ENCODE data around the gene PARD3. TPM values are rescaled to one million over a fixed set of nuclear protein-coding genes. Genes with fewer than 3 reads are reported as not detected.

The PARD3 gene
- total RNA-seq, 2 donors from 2014 or later, result 31.6 to 41.6 TPM

- no peaks in the 10 kb centered on the region for H3K27me3 ChIP-seq
- H3K4me3 ChIP-seq, result no peak overlapping the region
- peaks cover 8% of the 10 kb centered on the region for H3K36me3 ChIP-seq
- H3K9me3 ChIP-seq, result no peaks in the 10 kb centered on the region
- no peak for DNase-seq (ENCODE audit: low spot score)
- H3K4me1 ChIP-seq, result no peaks in the 10 kb centered on the region
- H3K27ac ChIP-seq, result no peak overlapping the region
- no peak for TF ChIP-seq CTCF (IDR thresholded peaks at IDR 0.05)
Measured at GRCh38 chr10:34384372-34384771, 430.7 kb downstream of the PARD3 start.

- Histone ChIP-seq H3K4me3 (no peak overlapping the region), H3K27me3 (no peaks in the 10 kb centered on the region), H3K36me3 (peaks cover 12% of the 10 kb centered on the region), H3K27ac (no peak overlapping the region), H3K9me3 (no peaks in the 10 kb centered on the region), H3K4me1 (no peaks in the 10 kb centered on the region)
- no peak for DNase-seq (ENCODE audit: low spot score)
- TF ChIP-seq CTCF (IDR thresholded peaks at IDR 0.05), result no peak
Measured at GRCh38 chr10:34382626-34383025, 432.5 kb downstream of the PARD3 start.

- H3K27me3 ChIP-seq, result no peaks in the 10 kb centered on the region
- no peaks in the 10 kb centered on the region for H3K9me3 ChIP-seq
- H3K4me1 ChIP-seq, result no peaks in the 10 kb centered on the region
- peaks cover 20% of the 10 kb centered on the region for H3K36me3 ChIP-seq
- no peak overlapping the region for H3K4me3 ChIP-seq
- DNase-seq (ENCODE audit: low spot score), result no peak
- H3K27ac ChIP-seq, result no peak overlapping the region
- no peak for TF ChIP-seq CTCF (IDR thresholded peaks at IDR 0.05)
Measured at GRCh38 chr10:34380856-34381255, 434.2 kb downstream of the PARD3 start.

- H3K4me1 ChIP-seq, result no peaks in the 10 kb centered on the region
- peaks cover 20% of the 10 kb centered on the region for H3K36me3 ChIP-seq
- H3K27me3 ChIP-seq, result no peaks in the 10 kb centered on the region
- TF ChIP-seq CTCF (IDR thresholded peaks at IDR 0.05), result no peak
- DNase-seq (ENCODE audit: low spot score), result no peak
- H3K9me3 ChIP-seq, result no peaks in the 10 kb centered on the region
- H3K27ac ChIP-seq, result no peak overlapping the region
- H3K4me3 ChIP-seq, result no peak overlapping the region
Measured at GRCh38 chr10:34378297-34378696, 436.8 kb downstream of the PARD3 start.

GRCh38 chr10:34377833-34378232 is 437.3 kb downstream of the PARD3 start:
- Histone ChIP-seq H3K4me1 (no peaks in the 10 kb centered on the region), H3K27ac (no peak overlapping the region), H3K27me3 (no peaks in the 10 kb centered on the region), H3K36me3 (peaks cover 20% of the 10 kb centered on the region), H3K9me3 (no peaks in the 10 kb centered on the region), H3K4me3 (no peak overlapping the region)
- no peak for DNase-seq (ENCODE audit: low spot score)
- TF ChIP-seq CTCF (IDR thresholded peaks at IDR 0.05), result no peak

- Histone ChIP-seq H3K27ac (no peak overlapping the region), H3K9me3 (peaks cover 0 to 4% of the 10 kb centered on the region in 2 donors), H3K4me1 (no peaks in the 10 kb centered on the region), H3K27me3 (no peaks in the 10 kb centered on the region), H3K4me3 (no peak overlapping the region), H3K36me3 (peaks cover 12% of the 10 kb centered on the region)
- TF ChIP-seq CTCF (IDR thresholded peaks at IDR 0.05), result no peak
- no peak for DNase-seq (ENCODE audit: low spot score)
Measured at GRCh38 chr10:34374356-34375045, 440.6 kb downstream of the PARD3 start.
